Neural cell (in vitro differentiated cells): Measurements from ENCODE around the gene IL15. TPM values are rescaled to one million over a fixed set of nuclear protein-coding genes. Genes with fewer than 3 reads are reported as not detected.

Experiments used
- H2AFZ ChIP-seq: fragments of 200-600, 300-800 bp; sonication (generic), shearing (Covaris generic); 2 replicates; pipeline ENCODE4 v1.6.0; 2014; ENCODE audit warnings: low read depth, mild to moderate bottlenecking, antibody characterized with exemption, low read length, moderate library complexity
- H3F3A ChIP-seq: fragments of 200-600 bp; shearing (Covaris generic); 2 replicates; pipeline ENCODE4 v1.6.1; 2016; ENCODE audit warnings: mild to moderate bottlenecking, moderate library complexity, mixed read lengths, antibody characterized with exemption, low read length; ENCODE audit not compliant: insufficient read depth, poor library complexity, severe bottlenecking
- H3K27ac ChIP-seq: fragments of 200-600, 300-800 bp; sonication (generic), shearing (Covaris generic); 2 replicates; pipeline ENCODE4 v1.5.1; 2014; ENCODE audit warnings: mild to moderate bottlenecking, low read length, moderate library complexity
- H3K27me3 ChIP-seq: fragments of 300-800, 200-600 bp; sonication (generic), shearing (Covaris generic); 2 replicates; pipeline ENCODE4 v1.6.0; 2014; ENCODE audit warnings: mild to moderate bottlenecking, low read depth, low read length, moderate library complexity; ENCODE audit not compliant: insufficient read depth
- H3K36me3 ChIP-seq: fragments of 300-800, 200-600 bp; sonication (generic), shearing (Covaris generic); 2 replicates; pipeline ENCODE4 v1.5.1; 2014; ENCODE audit warnings: mild to moderate bottlenecking, antibody characterized with exemption, low read length, moderate library complexity; ENCODE audit not compliant: insufficient read depth
- H3K4me2 ChIP-seq: fragments of 300-800, 200-600 bp; sonication (generic), shearing (Covaris generic); 2 replicates; pipeline ENCODE4 v1.6.0; 2014; ENCODE audit warnings: mild to moderate bottlenecking, low read length
- H3K4me3 ChIP-seq: fragments of 300-800, 200-600 bp; sonication (generic), shearing (Covaris generic); 2 replicates; pipeline ENCODE4 v1.5.1; 2014; ENCODE audit warnings: mild to moderate bottlenecking, low read length, moderate library complexity
- H3K79me2 ChIP-seq: fragments of 200-600 bp; shearing (Covaris generic); replicated peaks from 2 replicates; pipeline ENCODE4 v1.6.0; 2014; ENCODE audit warnings: mild to moderate bottlenecking, low read length, moderate library complexity; ENCODE audit not compliant: insufficient read depth
- H3K9ac ChIP-seq: fragments of 300-800, 200-600 bp; sonication (generic), shearing (Covaris generic); 2 replicates; pipeline ENCODE4 v1.6.1; 2016; ENCODE audit warnings: mild to moderate bottlenecking, low read length, mixed read lengths
- H3K9me2 ChIP-seq: fragments of 200-600 bp; shearing (Covaris generic); 2 replicates; pipeline ENCODE4 v1.6.1; 2016; ENCODE audit warnings: mild to moderate bottlenecking, low read length, mixed read lengths; ENCODE audit not compliant: insufficient read depth
- H3K9me3 ChIP-seq: fragments of 200-600, 300-800 bp; sonication (generic), shearing (Covaris generic); 2 replicates; pipeline ENCODE4 v1.6.1; 2016; ENCODE audit warnings: mild to moderate bottlenecking, mixed run types, low read length, moderate library complexity, mixed read lengths
- H4K20me1 ChIP-seq: fragments of 200-600 bp; shearing (Covaris generic); 2 replicates; pipeline ENCODE4 v1.6.1; 2016; ENCODE audit warnings: mild to moderate bottlenecking, mixed run types; ENCODE audit not compliant: insufficient read depth
- EP300 ChIP-seq: fragments of 450-650 bp; conservative IDR thresholded peaks from 2 replicates; pipeline ENCODE4 v1.6.1; 2014; ENCODE audit warnings: antibody characterized with exemption, mild to moderate bottlenecking, moderate library complexity; ENCODE audit not compliant: poor library complexity, severe bottlenecking
- EZH2 ChIP-seq: fragments of 200-600, 300-800 bp; shearing (Covaris generic), sonication (generic); IDR thresholded peaks from 2 replicates; pipeline ENCODE4 v1.6.1; 2014; ENCODE audit warnings: antibody characterized with exemption, low read length, borderline replicate concordance, mild to moderate bottlenecking; ENCODE audit not compliant: insufficient read depth, poor library complexity, severe bottlenecking
- MXI1 ChIP-seq: fragments of 450-650 bp; conservative IDR thresholded peaks from 2 replicates; pipeline ENCODE4 v1.6.1; 2014; ENCODE audit warnings: antibody characterized with exemption, mild to moderate bottlenecking; ENCODE audit not compliant: poor library complexity, severe bottlenecking
- POLR2AphosphoS5 ChIP-seq: IDR thresholded peaks from 2 replicates; pipeline ENCODE4 v1.6.1; 2012
- RAD21 ChIP-seq: fragments of 450-650 bp; conservative IDR thresholded peaks from 2 replicates; pipeline ENCODE4 v1.6.1; 2014; ENCODE audit warnings: antibody characterized with exemption, mild to moderate bottlenecking, moderate library complexity
- SMC3 ChIP-seq: fragments of 450-650 bp; conservative IDR thresholded peaks from 2 replicates; pipeline ENCODE4 v1.6.1; 2014; ENCODE audit warnings: antibody characterized with exemption, mild to moderate bottlenecking, moderate library complexity; ENCODE audit not compliant: poor library complexity
- TAF1 ChIP-seq: IDR thresholded peaks from 2 replicates; pipeline ENCODE4 v1.6.1; 2012; ENCODE audit warnings: low read depth
- polyA plus RNA-seq: library from polyadenylated mRNA; depleted of rRNA; stranded (reverse); fragments of >200 nt; gene quantifications from 2 replicates; pipeline ENCODE4 v1.2.3, GENCODE V29; 2014
- TF ChIP-seq, protein P1 (sequence below): fragments of 450-650 bp; IDR thresholded peaks from 2 replicates; pipeline ENCODE4 v1.5.1; 2014; ENCODE audit warnings: antibody characterized with exemption, mild to moderate bottlenecking, moderate library complexity; ENCODE audit not compliant: poor library complexity, severe bottlenecking
- TF ChIP-seq, protein P2 (sequence below): IDR thresholded peaks from 2 replicates; pipeline ENCODE4 v1.6.1; 2012; ENCODE audit warnings: borderline replicate concordance

Gene IL15
- polyA plus RNA-seq, 1 donor from 2014 or later = not detected

- Histone ChIP-seq H3K4me2 (no peak overlapping the region), H3K79me2 (no peaks in the 10 kb centered on the region), H4K20me1 (no peaks in the 10 kb centered on the region), H3K4me3 (no peak overlapping the region), H3F3A (no peaks in the 10 kb centered on the region), H3K27me3 (no peaks in the 10 kb centered on the region), H2AFZ (no peak overlapping the region), H3K27ac (no peak overlapping the region), H3K36me3 (no peaks in the 10 kb centered on the region), H3K9me2 (no peaks in the 10 kb centered on the region), H3K9me3 (no peaks in the 10 kb centered on the region), H3K9ac (no peak overlapping the region)
- no peak for TF ChIP-seq SMC3
- TF ChIP-seq MXI1 = no peak
- TF ChIP-seq POLR2AphosphoS5 = no peak
- TF ChIP-seq, protein P1, sequence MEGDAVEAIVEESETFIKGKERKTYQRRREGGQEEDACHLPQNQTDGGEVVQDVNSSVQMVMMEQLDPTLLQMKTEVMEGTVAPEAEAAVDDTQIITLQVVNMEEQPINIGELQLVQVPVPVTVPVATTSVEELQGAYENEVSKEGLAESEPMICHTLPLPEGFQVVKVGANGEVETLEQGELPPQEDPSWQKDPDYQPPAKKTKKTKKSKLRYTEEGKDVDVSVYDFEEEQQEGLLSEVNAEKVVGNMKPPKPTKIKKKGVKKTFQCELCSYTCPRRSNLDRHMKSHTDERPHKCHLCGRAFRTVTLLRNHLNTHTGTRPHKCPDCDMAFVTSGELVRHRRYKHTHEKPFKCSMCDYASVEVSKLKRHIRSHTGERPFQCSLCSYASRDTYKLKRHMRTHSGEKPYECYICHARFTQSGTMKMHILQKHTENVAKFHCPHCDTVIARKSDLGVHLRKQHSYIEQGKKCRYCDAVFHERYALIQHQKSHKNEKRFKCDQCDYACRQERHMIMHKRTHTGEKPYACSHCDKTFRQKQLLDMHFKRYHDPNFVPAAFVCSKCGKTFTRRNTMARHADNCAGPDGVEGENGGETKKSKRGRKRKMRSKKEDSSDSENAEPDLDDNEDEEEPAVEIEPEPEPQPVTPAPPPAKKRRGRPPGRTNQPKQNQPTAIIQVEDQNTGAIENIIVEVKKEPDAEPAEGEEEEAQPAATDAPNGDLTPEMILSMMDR = no peak
- TF ChIP-seq EP300 = no peak
- TF ChIP-seq, protein P2, sequence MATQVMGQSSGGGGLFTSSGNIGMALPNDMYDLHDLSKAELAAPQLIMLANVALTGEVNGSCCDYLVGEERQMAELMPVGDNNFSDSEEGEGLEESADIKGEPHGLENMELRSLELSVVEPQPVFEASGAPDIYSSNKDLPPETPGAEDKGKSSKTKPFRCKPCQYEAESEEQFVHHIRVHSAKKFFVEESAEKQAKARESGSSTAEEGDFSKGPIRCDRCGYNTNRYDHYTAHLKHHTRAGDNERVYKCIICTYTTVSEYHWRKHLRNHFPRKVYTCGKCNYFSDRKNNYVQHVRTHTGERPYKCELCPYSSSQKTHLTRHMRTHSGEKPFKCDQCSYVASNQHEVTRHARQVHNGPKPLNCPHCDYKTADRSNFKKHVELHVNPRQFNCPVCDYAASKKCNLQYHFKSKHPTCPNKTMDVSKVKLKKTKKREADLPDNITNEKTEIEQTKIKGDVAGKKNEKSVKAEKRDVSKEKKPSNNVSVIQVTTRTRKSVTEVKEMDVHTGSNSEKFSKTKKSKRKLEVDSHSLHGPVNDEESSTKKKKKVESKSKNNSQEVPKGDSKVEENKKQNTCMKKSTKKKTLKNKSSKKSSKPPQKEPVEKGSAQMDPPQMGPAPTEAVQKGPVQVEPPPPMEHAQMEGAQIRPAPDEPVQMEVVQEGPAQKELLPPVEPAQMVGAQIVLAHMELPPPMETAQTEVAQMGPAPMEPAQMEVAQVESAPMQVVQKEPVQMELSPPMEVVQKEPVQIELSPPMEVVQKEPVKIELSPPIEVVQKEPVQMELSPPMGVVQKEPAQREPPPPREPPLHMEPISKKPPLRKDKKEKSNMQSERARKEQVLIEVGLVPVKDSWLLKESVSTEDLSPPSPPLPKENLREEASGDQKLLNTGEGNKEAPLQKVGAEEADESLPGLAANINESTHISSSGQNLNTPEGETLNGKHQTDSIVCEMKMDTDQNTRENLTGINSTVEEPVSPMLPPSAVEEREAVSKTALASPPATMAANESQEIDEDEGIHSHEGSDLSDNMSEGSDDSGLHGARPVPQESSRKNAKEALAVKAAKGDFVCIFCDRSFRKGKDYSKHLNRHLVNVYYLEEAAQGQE = no peak
- TF ChIP-seq RAD21 = no peak
- TF ChIP-seq TAF1 = no peak
- TF ChIP-seq EZH2 = no peak
Measured at GRCh38 chr4:141705048-141705746, 68.8 kb downstream of the IL15 start.

DNA sequence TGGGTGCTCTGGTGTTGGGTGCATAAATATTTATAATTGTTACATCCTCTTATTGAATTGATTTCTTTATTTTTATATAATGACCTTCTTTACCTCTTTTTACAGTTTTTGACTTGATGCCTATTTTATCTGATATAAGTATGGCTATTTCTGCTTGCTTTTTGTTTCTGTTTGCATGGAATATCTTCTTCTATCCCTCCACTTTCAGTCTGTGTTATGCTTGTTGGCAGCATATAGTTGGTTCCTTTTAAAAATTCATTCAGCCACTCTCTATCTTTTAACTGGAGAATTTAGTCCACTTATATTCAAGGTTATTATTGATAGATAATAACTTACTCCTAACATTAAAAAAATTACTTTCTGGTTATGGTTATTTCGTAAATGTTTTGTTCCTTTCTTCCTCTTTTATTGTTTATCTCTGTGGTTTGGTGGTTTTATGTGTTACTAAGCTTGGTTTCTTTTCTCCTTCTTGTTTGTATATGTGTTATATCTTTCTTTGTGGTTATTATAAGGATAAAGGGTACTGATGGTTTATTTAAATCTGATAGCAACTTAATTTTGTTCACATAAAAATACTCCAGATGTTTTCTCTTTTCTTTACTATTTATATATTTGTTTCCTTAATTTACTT is 69.5 kb downstream of the IL15 start:
- no peaks in the 10 kb centered on the region for H3K9me3 ChIP-seq

More for the DNA sequence above, 69.5 kb downstream of the IL15 start:
- Histone ChIP-seq H2AFZ (no peak overlapping the region), H4K20me1 (no peaks in the 10 kb centered on the region), H3K36me3 (no peaks in the 10 kb centered on the region), H3K79me2 (no peaks in the 10 kb centered on the region), H3K9ac (no peak overlapping the region), H3K4me3 (no peak overlapping the region), H3K9me2 (no peaks in the 10 kb centered on the region), H3K27ac (no peak overlapping the region), H3K27me3 (no peaks in the 10 kb centered on the region), H3F3A (no peaks in the 10 kb centered on the region), H3K4me2 (no peak overlapping the region)
- no peak for TF ChIP-seq MXI1
- TF ChIP-seq, protein P2 = no peak
- TF ChIP-seq RAD21 = no peak
- TF ChIP-seq TAF1 = no peak
- no peak for TF ChIP-seq EP300
- TF ChIP-seq, protein P1 = no peak
- no peak for TF ChIP-seq EZH2
- no peak for TF ChIP-seq SMC3
- no peak for TF ChIP-seq POLR2AphosphoS5
